HG02870 (cell line): ENCODE results near the gene MAST2.
"Not testable (repeated sequence)": the region's sequence is repeated elsewhere in the genome, so short reads cannot be mapped to it uniquely, and the experiment has no call there.

ENCODE experiments used
- ATAC-seq: cut with Tn5 transposase; IDR thresholded peaks from one replicate; pipeline ENCODE4 v1.9.1; 2021; ENCODE audit warnings: mild to moderate bottlenecking, moderate library complexity; ENCODE audit not compliant: unreplicated experiment

Gene MAST2

GRCh38 chr1:45809761-45810160 lies 6.3 kb downstream of the MAST2 start:
- ATAC-seq = no peak

- no peak for ATAC-seq
These were observed 11.4 kb downstream of the MAST2 start for GRCh38 chr1:45814776-45815175.

- ATAC-seq = no peak
These were observed 12.5 kb downstream of the MAST2 start for GRCh38 chr1:45815667-45816458.

- no peak for ATAC-seq
These were observed 16.8 kb downstream of the MAST2 start for GRCh38 chr1:45820173-45820572.

GRCh38 chr1:45820788-45821187 lies 17.4 kb downstream of the MAST2 start:
- ATAC-seq = no peak

GRCh38 chr1:45822644-45823043 lies 19.2 kb downstream of the MAST2 start:
- no peak for ATAC-seq

- no peak for ATAC-seq
These were observed 21.2 kb downstream of the MAST2 start for GRCh38 chr1:45824607-45825006.

GRCh38 chr1:45827256-45827655 lies 23.8 kb downstream of the MAST2 start:
- ATAC-seq = no peak

- ATAC-seq = no peak
These were observed 25.4 kb downstream of the MAST2 start for GRCh38 chr1:45828841-45829240.

- ATAC-seq = no peak
These were observed 29.9 kb downstream of the MAST2 start for GRCh38 chr1:45833361-45833760.

- ATAC-seq = no peak
These were observed 31.3 kb downstream of the MAST2 start for GRCh38 chr1:45834689-45835088.

- ATAC-seq = no peak
These were observed 33.0 kb downstream of the MAST2 start for GRCh38 chr1:45836451-45836850.

- not testable (repeated sequence) for ATAC-seq
These were observed 33.4 kb downstream of the MAST2 start for GRCh38 chr1:45836861-45837260.

GRCh38 chr1:45838322-45838721 lies 34.9 kb downstream of the MAST2 start:
- not testable (repeated sequence) for ATAC-seq

GRCh38 chr1:45840704-45841103 lies 37.3 kb downstream of the MAST2 start:
- ATAC-seq = no peak

- no peak for ATAC-seq
These were observed 39.4 kb downstream of the MAST2 start for GRCh38 chr1:45842786-45843185.

GRCh38 chr1:45843474-45843905 lies 40.1 kb downstream of the MAST2 start:
- ATAC-seq = no peak

GRCh38 chr1:45844000-45844399 lies 40.6 kb downstream of the MAST2 start:
- not testable (repeated sequence) for ATAC-seq

- no peak for ATAC-seq
These were observed 43.5 kb downstream of the MAST2 start for GRCh38 chr1:45846931-45847330.

- no peak for ATAC-seq
These were observed 44.7 kb downstream of the MAST2 start for GRCh38 chr1:45848097-45848496.

- no peak for ATAC-seq
These were observed 45.3 kb downstream of the MAST2 start for GRCh38 chr1:45848714-45849113.

GRCh38 chr1:45850017-45850416 lies 46.6 kb downstream of the MAST2 start:
- ATAC-seq = no peak

- no peak for ATAC-seq
These were observed 51.3 kb downstream of the MAST2 start for GRCh38 chr1:45854724-45855123.
